ENCODE data around the gene AXDND1.

The AXDND1 gene

DNA sequence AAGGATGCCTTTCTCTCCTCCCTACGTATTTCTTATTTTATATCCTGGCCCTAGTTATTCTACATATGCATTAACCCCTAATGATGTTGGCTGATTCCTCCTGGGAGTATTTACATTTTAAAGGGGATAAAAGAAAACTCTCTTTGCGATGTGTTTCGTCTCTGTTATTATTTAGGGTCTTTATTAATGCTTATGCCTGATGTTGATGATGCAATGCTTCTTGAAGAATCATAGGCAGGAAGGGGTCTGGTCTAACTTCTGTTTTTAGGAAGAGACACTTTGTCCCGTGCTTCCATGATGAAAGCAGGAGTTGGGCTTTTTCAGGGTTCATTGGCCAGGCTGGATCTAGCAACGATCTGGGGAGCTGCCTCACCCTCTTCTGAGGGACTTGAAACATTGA, 210.7 kb downstream of the AXDND1 start:
- ATAC-seq (no peak), DNase-seq (no peak)

DNA sequence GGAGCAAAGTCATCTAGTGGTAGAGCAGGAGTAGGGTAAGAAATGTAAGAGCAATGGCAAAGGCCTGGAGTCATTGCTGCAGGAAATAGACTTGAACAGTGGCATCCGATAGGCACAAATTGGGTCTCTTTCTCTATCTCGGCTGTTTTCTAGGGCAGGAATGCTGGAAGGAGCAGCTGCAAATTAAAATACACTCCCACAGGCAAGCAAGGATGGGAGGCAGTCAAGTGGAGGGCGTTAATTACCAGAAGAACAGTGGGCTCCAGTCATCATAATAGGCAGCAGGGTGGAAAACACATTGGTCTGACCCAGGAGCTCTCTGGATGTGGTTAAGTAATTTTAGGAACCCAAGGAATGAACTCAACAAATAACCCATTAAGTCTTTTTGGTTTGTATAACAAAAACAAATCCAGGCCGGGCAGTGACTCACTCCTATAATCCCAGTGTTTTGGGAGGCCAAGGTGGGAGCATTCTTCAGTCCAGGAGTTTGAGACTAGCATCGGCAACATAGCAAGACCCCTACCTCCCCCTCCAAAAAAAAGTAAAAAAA, 218.1 kb downstream of the AXDND1 start:
- ATAC-seq (no peak), DNase-seq (no peak)

DNA sequence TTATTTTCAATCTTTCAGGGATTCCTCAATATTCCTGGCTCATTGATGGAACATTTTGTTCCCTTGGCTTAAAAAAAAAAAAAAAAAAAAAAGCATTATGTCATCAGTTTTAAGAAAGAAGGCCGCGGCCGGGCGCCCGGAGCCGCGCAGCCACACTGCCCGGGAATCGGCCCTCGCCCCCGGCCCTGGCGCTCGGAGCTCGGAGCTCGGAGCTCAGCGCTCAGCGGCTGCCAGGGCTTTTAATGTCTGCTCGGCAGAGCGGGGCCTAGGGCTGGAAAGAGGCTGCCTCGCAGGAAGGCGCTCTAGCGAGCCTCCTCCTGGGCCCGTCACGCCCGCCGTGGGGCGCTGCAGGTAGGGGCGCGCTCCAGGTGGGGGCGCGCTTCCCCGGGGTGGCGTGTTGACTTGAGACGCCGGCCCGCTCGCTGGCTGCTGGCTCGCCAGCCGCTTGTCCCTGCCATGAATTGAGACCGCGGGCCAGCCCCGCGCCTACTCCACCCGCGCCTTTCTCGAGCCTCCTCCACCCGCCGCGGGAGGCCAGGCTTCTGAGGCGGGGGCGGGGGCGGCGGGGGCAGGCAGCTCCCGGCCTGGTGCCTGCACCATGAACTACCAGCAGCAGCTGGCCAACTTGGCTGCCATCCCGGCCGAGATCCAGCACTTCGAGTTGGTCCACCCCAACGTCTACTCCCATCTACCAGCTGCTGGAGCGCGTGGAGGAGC, 220.5 kb downstream of the AXDND1 start:
- no peak for ATAC-seq

DNA sequence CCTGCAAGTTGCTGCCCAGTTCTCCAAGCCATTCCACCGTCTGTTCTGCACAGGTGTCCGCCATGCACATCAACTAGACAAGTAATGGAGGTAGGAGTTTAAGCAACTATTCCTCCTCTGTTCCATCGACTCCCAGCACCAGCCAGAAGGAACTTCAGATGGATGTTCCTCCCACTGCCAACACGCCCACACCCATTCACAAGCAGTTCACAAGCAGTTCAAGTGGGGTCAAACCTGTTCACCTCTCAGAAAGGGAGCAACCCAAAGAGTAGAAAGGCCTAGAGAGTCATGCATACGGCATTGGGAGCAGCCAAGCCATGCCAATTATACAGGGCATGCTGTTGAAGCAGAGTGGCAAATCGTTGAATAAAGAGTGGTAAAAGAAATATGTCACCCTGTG, 221.6 kb downstream of the AXDND1 start:
- no peak for DNase-seq
- ATAC-seq = no peak

More for the DNA sequence above, 220.5 kb downstream of the AXDND1 start:
- no peak for DNase-seq

DNA sequence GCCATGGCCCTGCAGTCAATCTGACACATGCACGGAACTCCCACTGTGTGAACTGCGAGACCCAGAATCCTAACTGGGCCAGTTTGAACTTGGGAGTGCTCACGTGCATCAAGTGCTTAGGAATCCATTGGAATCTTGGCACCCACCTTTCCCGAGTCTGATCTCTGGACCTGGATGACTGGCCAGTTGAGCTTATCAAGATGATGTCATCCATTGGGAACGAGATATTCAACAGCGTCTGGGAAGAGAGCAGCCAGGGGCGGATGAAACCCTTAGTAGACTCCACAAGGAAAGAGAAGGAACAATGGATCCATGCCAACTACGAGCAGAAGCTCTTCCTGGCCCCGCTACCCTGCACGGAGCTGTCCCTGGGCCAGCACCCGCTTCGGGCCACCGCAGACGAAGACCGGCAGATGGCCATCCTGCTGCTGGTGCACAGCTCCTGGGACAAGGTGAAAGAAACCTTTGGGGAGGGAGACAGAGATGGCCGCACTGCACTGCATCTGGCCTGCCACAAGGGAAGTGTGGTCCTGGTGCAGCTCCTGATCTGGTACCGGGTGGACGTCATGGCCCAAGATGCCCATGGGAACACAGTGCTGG, 222.8 kb downstream of the AXDND1 start:
- ATAC-seq (no peak), DNase-seq (no peak)

DNA sequence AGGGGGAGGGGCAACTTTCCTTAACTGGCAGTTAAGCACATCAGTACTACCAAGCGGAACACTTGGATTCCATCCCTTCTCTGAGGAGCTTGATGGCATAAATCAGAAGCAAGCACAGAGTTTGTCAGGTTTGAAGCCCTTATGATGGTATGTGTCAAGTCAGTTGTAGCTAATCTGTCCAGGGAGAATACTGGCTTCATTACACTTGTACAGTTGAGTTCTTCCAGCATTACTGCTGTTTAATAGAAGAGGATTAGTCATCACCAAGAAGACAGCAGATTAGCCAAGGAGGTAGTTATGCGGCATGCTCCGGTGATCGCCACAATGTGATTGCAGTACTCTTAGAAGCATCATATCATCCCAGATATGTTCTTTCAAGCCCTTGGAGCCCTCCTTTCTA, 223.7 kb downstream of the AXDND1 start:
- no peak for DNase-seq
- ATAC-seq = no peak

DNA sequence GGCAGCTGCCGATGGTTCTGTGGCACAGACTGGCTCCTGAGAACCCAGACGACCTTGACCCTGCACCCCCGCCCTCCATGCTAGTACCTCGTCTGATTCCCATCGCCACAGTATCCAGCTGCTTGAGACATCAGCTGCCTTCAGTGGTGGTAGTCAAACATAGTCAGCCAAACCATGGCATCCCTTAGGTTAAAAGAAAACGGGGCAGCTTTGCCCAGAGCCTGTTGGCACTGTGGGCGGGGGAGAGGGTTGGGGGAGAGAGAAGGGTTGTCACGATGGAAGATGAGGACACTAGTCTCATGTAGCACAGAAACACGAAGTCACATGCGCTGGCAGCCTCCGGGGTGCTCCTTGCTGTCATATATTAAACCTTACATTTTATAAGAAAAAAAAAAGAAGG, 224.9 kb downstream of the AXDND1 start:
- DNase-seq = no peak
- no peak for ATAC-seq

DNA sequence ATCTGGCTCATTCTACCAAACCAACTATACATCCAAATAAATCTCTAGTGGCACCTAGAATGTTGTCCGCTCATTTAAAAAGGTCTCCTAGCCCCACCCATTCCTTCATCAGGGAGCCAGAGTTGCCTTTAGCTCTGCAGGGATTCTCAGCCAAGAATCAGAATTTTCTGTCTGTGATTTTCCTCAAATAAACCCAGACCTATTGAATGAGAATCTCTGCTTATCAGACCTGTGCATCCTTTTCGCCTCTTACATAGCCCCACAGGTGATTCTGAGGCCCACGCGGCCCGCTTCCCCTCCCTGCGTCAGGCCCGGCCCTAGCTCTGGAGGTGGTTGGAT, 225.5 kb downstream of the AXDND1 start:
- no peak for ATAC-seq

DNA sequence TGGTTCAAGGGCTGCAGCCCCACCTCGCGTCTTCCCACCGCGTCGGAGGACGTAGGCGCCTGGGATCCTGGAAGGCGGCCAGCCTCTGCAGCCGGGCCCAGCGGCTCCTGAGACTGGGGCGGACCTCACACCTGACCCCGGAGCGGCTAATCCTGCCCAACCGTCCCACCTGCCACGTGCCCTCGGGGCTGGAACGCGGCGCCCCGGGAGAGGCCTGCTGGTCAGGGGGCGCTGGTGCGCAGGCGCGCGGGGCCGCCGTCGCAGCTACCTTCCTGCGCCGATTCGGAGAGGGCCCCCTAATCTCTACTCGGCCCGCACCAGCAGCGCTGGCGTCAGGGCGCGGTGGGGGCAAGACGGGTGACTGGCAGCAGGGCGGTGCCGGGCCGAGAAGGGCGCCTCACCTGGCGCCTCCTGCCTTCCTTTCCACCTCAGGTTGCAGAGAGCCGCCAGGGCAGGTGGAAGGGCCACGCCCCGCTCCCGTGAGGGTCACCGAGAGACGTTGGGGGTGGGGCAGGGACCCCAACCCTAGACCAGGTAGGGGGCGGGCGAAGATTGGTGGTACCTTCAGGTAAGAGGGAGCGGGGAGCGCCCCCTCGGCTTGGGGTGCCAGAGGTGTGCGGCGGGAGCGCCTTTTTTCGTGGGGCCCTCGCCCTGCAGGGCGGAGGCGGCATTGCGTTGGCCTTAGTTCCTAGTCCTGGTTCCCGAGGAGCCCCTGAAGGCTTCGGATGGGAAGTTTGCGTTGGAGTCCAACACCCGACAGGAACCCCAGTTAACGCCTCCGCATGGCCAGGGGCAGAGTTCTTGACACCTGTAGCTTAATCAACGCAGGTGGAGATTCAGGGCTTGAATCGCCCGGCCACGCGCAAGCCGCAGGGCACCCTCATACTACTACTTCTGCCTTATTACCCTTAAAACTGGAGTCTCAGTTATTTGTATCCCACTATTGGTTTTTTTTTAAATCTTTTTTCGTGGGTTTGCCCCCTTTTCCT, 226.1 kb downstream of the AXDND1 start, which contains the start of gene TDRD5:
TDRD5 (plus strand) TSS at position 241 of the 989 bp plus-strand sequence. CDS start 784 bp downstream, outside the sequence.
- ATAC-seq (no peak), DNase-seq (no peak)

More for the DNA sequence above, 225.5 kb downstream of the AXDND1 start:
- no peak for DNase-seq

DNA sequence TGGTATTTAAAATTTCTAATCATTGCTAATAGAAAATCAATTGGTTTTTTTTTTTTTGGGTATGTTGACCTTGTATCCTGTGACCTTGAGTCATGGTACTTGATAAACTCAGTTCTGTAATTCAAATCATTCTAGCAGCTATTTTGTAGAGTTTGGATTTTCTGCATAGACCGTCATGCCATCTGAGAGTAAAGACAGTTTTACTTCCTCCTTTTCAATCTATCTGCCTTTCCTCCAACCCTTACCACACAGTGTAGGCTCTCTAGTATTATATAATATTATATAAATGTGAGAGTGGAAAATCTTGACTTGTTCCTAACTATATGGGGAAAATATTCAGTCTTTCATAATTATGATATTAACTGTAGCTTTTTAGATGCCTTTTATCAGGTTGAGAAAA, 232.9 kb downstream of the AXDND1 start:
- no peak for DNase-seq
- ATAC-seq = no peak

DNA sequence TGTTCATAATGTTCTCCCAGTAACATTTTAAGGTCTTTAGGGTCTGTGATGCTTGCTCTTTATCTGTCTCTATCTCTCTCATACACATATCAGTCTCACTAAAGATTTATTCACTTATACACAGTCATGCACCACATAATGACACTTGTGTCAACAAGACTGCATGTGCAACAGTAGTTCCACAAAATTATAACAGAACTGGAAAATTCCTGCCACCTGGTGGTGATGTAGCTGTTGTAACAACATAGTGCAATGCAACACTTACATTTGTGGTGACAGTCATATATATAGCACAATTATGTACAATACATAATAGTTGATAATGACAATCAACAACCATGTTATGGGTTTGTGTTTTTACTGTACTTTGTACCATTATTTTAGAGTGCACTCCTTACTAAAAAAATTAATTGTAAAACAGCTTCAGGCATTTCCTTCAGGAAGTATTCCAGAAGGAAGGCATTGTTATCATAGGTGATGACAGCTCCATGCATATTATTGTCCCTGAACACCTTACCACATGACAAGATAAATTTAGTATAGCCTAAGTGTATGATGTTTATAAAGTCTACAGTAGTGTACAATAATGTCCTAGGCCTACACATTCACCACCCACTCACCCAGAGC, 234.0 kb downstream of the AXDND1 start:
- no peak for ATAC-seq
- DNase-seq = no peak

DNA sequence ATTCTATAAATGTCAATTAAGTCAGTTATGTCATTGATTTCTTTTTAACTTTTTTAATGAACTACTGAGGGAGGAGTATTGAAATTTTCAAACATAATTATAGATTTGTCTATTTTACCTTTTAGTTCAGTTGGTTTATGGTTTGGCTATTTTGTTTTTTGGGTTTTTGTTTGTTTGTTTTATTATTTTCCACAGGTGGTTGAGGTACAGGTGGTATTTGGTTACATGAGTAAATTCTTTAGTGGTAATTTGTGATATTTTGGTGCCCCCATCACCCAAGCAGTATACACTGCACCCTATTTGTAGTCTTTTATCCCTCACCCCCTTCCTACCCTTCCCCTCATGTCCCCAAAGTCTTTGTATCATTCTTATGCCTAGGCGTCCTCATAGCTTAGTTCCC, 235.3 kb downstream of the AXDND1 start:
- ATAC-seq (no peak), DNase-seq (no peak)

All from stimulated activated naive CD8-positive, alpha-beta T cell treated with anti-CD3 and anti-CD28 coated beads, Interleukin-15, Interleukin-2, amounts not matched to agents 100 U/mL and 50 U/mL, for 24 hours (primary cell).